Gastroesophageal sphincter (tissue), 4 donors: ENCODE measurements around the gene ARL6IP4. TPM values are rescaled to one million over a fixed set of nuclear protein-coding genes. Genes with fewer than 3 reads are reported as not detected.
"Not testable (repeated sequence)": the region's sequence is repeated elsewhere in the genome, so short reads cannot be mapped to it uniquely, and the experiment has no call there.

Source experiments
- ATAC-seq: fragments of 150-250 bp; one replicate; pipeline ENCODE4 v1.9.1; 2016; ENCODE audit warnings: mild to moderate bottlenecking, moderate library complexity
- H3K27ac ChIP-seq, 4 donors: fragments of 200-600 bp; sonication (generic) in 3 of 4; 1 replicate in 3 of 4; 2 replicates in 1 of 4; pipeline ENCODE4 v1.5.1; 2016 to 2019
- H3K27me3 ChIP-seq: fragments of 200-600 bp; sonication (generic); one replicate; pipeline ENCODE4 v1.5.1; 2019
- H3K36me3 ChIP-seq, 2 donors: fragments of 200-600 bp; sonication (generic); one replicate each; pipeline ENCODE4 v1.5.1; 2019; ENCODE audit warnings: control low read depth in 1 of 2
- H3K4me1 ChIP-seq, 3 donors: fragments of 200-600 bp; sonication (generic); 1 replicate in 2 of 3; 2 replicates in 1 of 3; pipeline ENCODE4 v1.5.1; 2016 to 2019; ENCODE audit warnings: control low read depth in 2 of 3
- H3K4me3 ChIP-seq, 2 donors: fragments of 200-600 bp; sonication (generic); one replicate each; pipeline ENCODE4 v1.5.1; 2019; ENCODE audit warnings: mild to moderate bottlenecking in 1 of 2, moderate library complexity in 1 of 2
- H3K9me3 ChIP-seq, 3 donors: fragments of 200-600 bp; sonication (generic); one replicate each; pipeline ENCODE4 v1.5.1; 2017 to 2019; ENCODE audit warnings: control low read depth in 2 of 3
- CTCF ChIP-seq, 4 experiments: fragments of 200-600 bp in 2 of 4; fragments of 450-650 bp in 2 of 4; sonication (generic) in 1 of 4; IDR thresholded peaks; one replicate each; pipeline ENCODE4 v1.5.1; 2017 to 2019; ENCODE audit warnings: antibody characterized with exemption in 4 of 4, mild to moderate bottlenecking in 2 of 4, moderate library complexity in 2 of 4
- EP300 ChIP-seq: sonication (generic); formaldehyde crosslinking; IDR thresholded peaks from one replicate; pipeline ENCODE4 v1.6.1; 2017; ENCODE audit warnings: antibody characterized with exemption, mild to moderate bottlenecking
- POLR2A ChIP-seq, 2 donors: fragments of 450-650 bp; IDR thresholded peaks; one replicate each; pipeline ENCODE4 v1.6.1; 2017; ENCODE audit warnings: antibody characterized with exemption in 2 of 2, mild to moderate bottlenecking in 2 of 2, moderate library complexity in 1 of 2
- POLR2AphosphoS5 ChIP-seq: sonication (generic); formaldehyde crosslinking; IDR thresholded peaks from one replicate; pipeline ENCODE4 v1.6.1; 2017; ENCODE audit warnings: antibody characterized with exemption
- WGBS, 2 donors: methylation state at CpG; one replicate each; pipeline ENCODE4 v1.1.5; 2018; ENCODE audit warnings: low coverage in 1 of 2; 5-methylcytosine and 5-hydroxymethylcytosine counted together
- total RNA-seq, 4 donors: library from RNA; depleted of rRNA; stranded (reverse); fragments of >200 nt; gene quantifications; one replicate each; pipeline ENCODE4 v1.1.0, GENCODE V29; 2016

Gene ARL6IP4
- total RNA-seq, 4 donors from 2014 or later: 251 to 343 (median 302) TPM

DNA sequence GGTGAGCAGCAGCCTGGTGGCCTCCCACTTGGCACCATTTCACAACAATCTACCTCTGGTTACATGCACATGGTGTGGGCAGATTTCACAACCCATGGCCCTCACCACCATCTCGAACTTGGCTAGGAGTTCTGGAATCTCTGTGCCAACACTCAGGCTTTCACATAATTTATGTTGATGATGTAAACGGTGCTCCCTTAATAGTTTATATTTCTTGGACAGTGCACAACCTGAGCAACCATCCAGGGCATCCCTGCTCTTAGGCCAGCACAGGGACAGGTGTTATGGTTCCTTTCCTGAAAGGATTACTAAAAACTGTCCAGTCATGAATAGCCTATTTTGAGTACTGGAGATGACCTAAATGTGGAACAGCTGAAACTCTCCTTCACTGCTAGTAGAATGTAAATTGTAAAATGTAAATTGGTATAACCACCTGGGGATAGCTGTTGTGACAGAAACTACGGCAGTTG is 42.8 kb upstream of the ARL6IP4 start:
- no peak for ATAC-seq
- Histone ChIP-seq H3K4me1 (peaks cover 0 to 6% (median 0%) of the 10 kb centered on the region in 3 donors), H3K9me3 (no peaks in the 10 kb centered on the region), H3K27ac (no peak overlapping the region), H3K27me3 (no peaks in the 10 kb centered on the region), H3K4me3 (no peak overlapping the region), H3K36me3 (peaks cover 0 to 33% of the 10 kb centered on the region in 2 donors)
- TF ChIP-seq POLR2AphosphoS5 (no peak), CTCF (IDR thresholded peaks at IDR 0.05) (no peak), EP300 (no peak), POLR2A (IDR thresholded peaks at IDR 0.05) (no peak)
- WGBS, 2 donors: 69 to 93% methylated on average over 3 of the region's 3 CpGs

DNA sequence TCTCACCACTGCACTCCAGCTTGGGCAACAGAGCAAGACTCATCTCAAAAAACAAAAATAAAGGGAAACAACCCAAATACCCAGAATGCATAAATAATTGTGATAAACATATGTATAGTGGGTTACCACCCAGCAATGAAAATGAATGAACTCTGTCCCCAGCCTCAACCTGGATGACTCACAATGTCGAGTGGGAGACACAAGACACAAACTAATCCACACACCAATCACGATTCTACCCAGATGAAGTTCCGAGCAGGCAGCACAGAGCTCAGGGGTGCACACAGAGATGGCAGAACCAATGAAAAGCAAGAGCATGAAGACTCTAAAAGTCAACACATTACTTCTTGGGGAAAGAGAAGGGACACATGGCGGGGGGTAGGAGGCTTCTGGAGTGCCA is 41.4 kb upstream of the ARL6IP4 start:
- 84 to 95% methylated on average over 3 to 4 of the region's 4 CpGs for WGBS, 2 donors
- H3K4me3 ChIP-seq: no peak overlapping the region
- H3K27me3 ChIP-seq: no peaks in the 10 kb centered on the region
- H3K4me1 ChIP-seq: peaks cover 0 to 17% (median 0%) of the 10 kb centered on the region in 3 donors
- H3K36me3 ChIP-seq: peaks cover 0 to 31% of the 10 kb centered on the region in 2 donors
- ATAC-seq: no peak
- H3K9me3 ChIP-seq: no peaks in the 10 kb centered on the region
- no peak overlapping the region for H3K27ac ChIP-seq
- no peak for TF ChIP-seq EP300
- no peak for TF ChIP-seq CTCF (IDR thresholded peaks at IDR 0.05)
- TF ChIP-seq POLR2AphosphoS5: no peak
- TF ChIP-seq POLR2A (IDR thresholded peaks at IDR 0.05): no peak

- H3K4me3 ChIP-seq, H3K9me3 ChIP-seq, ATAC-seq, H3K27ac ChIP-seq, H3K27me3 ChIP-seq: not testable (repeated sequence)
- Histone ChIP-seq H3K4me1 (peaks cover 0 to 39% (median 0%) of the 10 kb centered on the region in 3 donors), H3K36me3 (peaks cover 0 to 21% of the 10 kb centered on the region in 2 donors)
- 33 to 45% methylated on average over 1 to 2 of the region's 5 CpGs for WGBS, 2 donors
Measured at GRCh38 chr12:122941351-122941750, 39.1 kb upstream of the ARL6IP4 start.

DNA sequence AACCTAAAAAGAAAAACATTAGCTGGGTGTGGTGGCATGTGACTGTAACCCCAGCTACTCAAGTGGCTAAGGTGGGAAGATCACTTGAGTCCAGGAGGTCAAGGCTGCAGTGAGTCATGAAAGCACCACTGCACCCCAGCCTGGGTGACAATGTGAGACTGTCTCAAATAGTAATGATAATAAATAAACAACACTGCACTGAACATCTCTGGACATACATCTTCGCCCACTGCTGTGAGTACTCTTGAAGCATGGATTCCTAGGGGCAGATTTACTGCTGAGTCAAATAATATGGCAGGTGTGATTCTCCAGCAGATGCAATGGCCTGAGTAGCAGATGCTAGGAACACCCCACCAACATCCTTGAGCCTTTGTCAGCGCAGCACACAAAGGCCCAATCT is 37.8 kb upstream of the ARL6IP4 start:
- Histone ChIP-seq H3K9me3 (no peaks in the 10 kb centered on the region), H3K4me3 (no peak overlapping the region), H3K27ac (peak overlapping the region in 3 of 4 donors; percentile 42 to 48 (median 43)), H3K27me3 (no peaks in the 10 kb centered on the region), H3K36me3 (peaks cover 0 to 9% of the 10 kb centered on the region in 2 donors), H3K4me1 (peaks cover 0 to 52% (median 6%) of the 10 kb centered on the region in 3 donors)
- no peak for TF ChIP-seq CTCF (IDR thresholded peaks at IDR 0.05)
- no peak for TF ChIP-seq POLR2AphosphoS5
- no peak for TF ChIP-seq EP300
- no peak for TF ChIP-seq POLR2A (IDR thresholded peaks at IDR 0.05)
- ATAC-seq: no peak
- WGBS, 2 donors: 100% methylated on average over 1 of the region's 2 CpGs

GRCh38 chr12:122943196-122943595 is 37.3 kb upstream of the ARL6IP4 start:
- peaks cover 0 to 54% (median 7%) of the 10 kb centered on the region in 3 donors for H3K4me1 ChIP-seq
- H3K4me3 ChIP-seq: no peak overlapping the region
- H3K27ac ChIP-seq: peak overlapping the region in 3 of 4 donors; percentile 42 to 48 (median 43)

More at GRCh38 chr12:122943196-122943595, 37.3 kb upstream of the ARL6IP4 start:
- 54 to 66% methylated on average over 9 to 11 of the region's 13 CpGs for WGBS, 2 donors
- Histone ChIP-seq H3K9me3 (no peaks in the 10 kb centered on the region), H3K36me3 (peaks cover 0 to 12% of the 10 kb centered on the region in 2 donors), H3K27me3 (no peaks in the 10 kb centered on the region)
- no peak for ATAC-seq
- TF ChIP-seq EP300: no peak
- TF ChIP-seq POLR2A (IDR thresholded peaks at IDR 0.05): no peak
- no peak for TF ChIP-seq CTCF (IDR thresholded peaks at IDR 0.05)
- no peak for TF ChIP-seq POLR2AphosphoS5
